ENCODE data around the gene IL23R. TPM values are rescaled to one million over a fixed set of nuclear protein-coding genes. Genes with fewer than 3 reads are reported as not detected.

IL23R gene
- total and polyA plus RNA-seq, 4 donors: 0.08 to 0.09 TPM; not detected in 2

- no peak for DNase-seq (ENCODE audit: low spot score)
- Histone ChIP-seq H3K9me3 (ENCODE audit: control insufficient read depth in 4 of 4, low read length in 3 of 4) (no peaks in the 10 kb centered on the region), H3K4me1 (ENCODE audit: control insufficient read depth in 4 of 4, insufficient read depth in 4 of 4, low read length in 3 of 4) (peaks cover 0 to 6% (median 2%) of the 10 kb centered on the region in 4 donors), H3K27ac (ENCODE audit: low read depth in 1 of 2, low read length in 2 of 2) (no peak overlapping the region), H3K4me3 (ENCODE audit: low read depth in 1 of 3, low read length in 3 of 3) (no peak overlapping the region), H3K36me3 (ENCODE audit: control insufficient read depth in 4 of 4, insufficient read depth in 3 of 4, low read depth in 1 of 4, low read length in 3 of 4) (no peaks in the 10 kb centered on the region), H3K9ac (ENCODE audit: low read depth in 1 of 2, low read length in 2 of 2) (no peak overlapping the region), H3K27me3 (ENCODE audit: control insufficient read depth in 4 of 4, insufficient read depth in 4 of 4, low read length in 3 of 4) (no peaks in the 10 kb centered on the region)
- TF ChIP-seq CTCF (IDR thresholded peaks at IDR 0.05; ENCODE audit: low read depth, low read length, missing input control) (no peak), HNF4A (conservative IDR thresholded peaks at IDR 0.05) (no peak), FOXA2 (IDR thresholded peaks at IDR 0.05) (no peak), RXRA (IDR thresholded peaks at IDR 0.05) (no peak)
- TF ChIP-seq, protein P1, sequence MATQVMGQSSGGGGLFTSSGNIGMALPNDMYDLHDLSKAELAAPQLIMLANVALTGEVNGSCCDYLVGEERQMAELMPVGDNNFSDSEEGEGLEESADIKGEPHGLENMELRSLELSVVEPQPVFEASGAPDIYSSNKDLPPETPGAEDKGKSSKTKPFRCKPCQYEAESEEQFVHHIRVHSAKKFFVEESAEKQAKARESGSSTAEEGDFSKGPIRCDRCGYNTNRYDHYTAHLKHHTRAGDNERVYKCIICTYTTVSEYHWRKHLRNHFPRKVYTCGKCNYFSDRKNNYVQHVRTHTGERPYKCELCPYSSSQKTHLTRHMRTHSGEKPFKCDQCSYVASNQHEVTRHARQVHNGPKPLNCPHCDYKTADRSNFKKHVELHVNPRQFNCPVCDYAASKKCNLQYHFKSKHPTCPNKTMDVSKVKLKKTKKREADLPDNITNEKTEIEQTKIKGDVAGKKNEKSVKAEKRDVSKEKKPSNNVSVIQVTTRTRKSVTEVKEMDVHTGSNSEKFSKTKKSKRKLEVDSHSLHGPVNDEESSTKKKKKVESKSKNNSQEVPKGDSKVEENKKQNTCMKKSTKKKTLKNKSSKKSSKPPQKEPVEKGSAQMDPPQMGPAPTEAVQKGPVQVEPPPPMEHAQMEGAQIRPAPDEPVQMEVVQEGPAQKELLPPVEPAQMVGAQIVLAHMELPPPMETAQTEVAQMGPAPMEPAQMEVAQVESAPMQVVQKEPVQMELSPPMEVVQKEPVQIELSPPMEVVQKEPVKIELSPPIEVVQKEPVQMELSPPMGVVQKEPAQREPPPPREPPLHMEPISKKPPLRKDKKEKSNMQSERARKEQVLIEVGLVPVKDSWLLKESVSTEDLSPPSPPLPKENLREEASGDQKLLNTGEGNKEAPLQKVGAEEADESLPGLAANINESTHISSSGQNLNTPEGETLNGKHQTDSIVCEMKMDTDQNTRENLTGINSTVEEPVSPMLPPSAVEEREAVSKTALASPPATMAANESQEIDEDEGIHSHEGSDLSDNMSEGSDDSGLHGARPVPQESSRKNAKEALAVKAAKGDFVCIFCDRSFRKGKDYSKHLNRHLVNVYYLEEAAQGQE (IDR thresholded peaks at IDR 0.05): no peak
- WGBS: 98% methylated on average over 1 of the region's 1 CpG
These were observed 18.7 kb downstream of the IL23R start for GRCh38 chr1:67184838-67185421.

DNA sequence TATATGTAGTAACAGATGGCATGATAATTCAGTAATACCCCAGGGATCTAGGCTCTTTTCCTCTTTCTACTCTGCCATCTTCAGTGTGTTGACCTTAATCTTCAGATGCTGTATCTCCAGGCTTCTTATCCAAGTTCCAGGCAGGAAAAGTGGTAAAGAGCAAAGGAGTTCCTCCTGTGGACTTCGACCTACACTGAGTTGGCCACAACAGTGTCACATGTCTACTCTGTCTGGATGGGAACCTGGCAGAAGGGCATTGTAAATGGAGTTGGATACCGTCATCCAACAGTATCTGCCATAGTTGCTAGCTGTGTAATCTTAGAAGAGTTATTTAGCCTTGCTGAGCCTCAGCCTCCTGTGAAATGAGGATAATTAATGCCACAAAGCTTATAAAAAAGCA is 21.9 kb downstream of the IL23R start:
- Histone ChIP-seq H3K4me3 (ENCODE audit: low read depth in 1 of 3, low read length in 3 of 3) (no peak overlapping the region), H3K27ac (ENCODE audit: low read depth in 1 of 2, low read length in 2 of 2) (no peak overlapping the region), H3K9me3 (ENCODE audit: control insufficient read depth in 4 of 4, low read length in 3 of 4) (no peaks in the 10 kb centered on the region), H3K36me3 (ENCODE audit: control insufficient read depth in 4 of 4, insufficient read depth in 3 of 4, low read depth in 1 of 4, low read length in 3 of 4) (no peaks in the 10 kb centered on the region), H3K4me1 (ENCODE audit: control insufficient read depth in 4 of 4, insufficient read depth in 4 of 4, low read length in 3 of 4) (peaks cover 0 to 6% (median 3%) of the 10 kb centered on the region in 4 donors), H3K9ac (ENCODE audit: low read depth in 1 of 2, low read length in 2 of 2) (no peak overlapping the region), H3K27me3 (ENCODE audit: control insufficient read depth in 4 of 4, insufficient read depth in 4 of 4, low read length in 3 of 4) (no peaks in the 10 kb centered on the region)
- 48% methylated on average over 2 of the region's 2 CpGs for WGBS
- no peak for DNase-seq (ENCODE audit: low spot score)
- TF ChIP-seq FOXA1 (IDR thresholded peaks at IDR 0.05): no peak
- no peak for TF ChIP-seq GABPA (IDR thresholded peaks at IDR 0.05 in 1 of 2, conservative IDR thresholded peaks at IDR 0.05 in 1 of 2)
- no peak for TF ChIP-seq TAF1 (conservative IDR thresholded peaks at IDR 0.05)
- TF ChIP-seq FOXA2 (IDR thresholded peaks at IDR 0.05): no peak
- peak; percentile 10 to 39 for TF ChIP-seq RXRA (IDR thresholded peaks at IDR 0.05)
- TF ChIP-seq RAD21 (IDR thresholded peaks at IDR 0.05): no peak
- TF ChIP-seq YY1 (IDR thresholded peaks at IDR 0.05): peak; percentile 38
- no peak for TF ChIP-seq MAX (IDR thresholded peaks at IDR 0.05)
- no peak for TF ChIP-seq ATF3 (IDR thresholded peaks at IDR 0.05)
- TF ChIP-seq JUND (IDR thresholded peaks at IDR 0.05): no peak
- TF ChIP-seq ZBTB33 (IDR thresholded peaks at IDR 0.05): no peak
- TF ChIP-seq EGR1 (IDR thresholded peaks at IDR 0.05; ENCODE audit: low read depth in 2 of 2): no peak
- TF ChIP-seq HNF4A (conservative IDR thresholded peaks at IDR 0.05): peak; percentile 73 to 75
- TF ChIP-seq CTCF (IDR thresholded peaks at IDR 0.05; ENCODE audit: low read depth, low read length, missing input control): no peak
- TF ChIP-seq, protein P1 (IDR thresholded peaks at IDR 0.05): no peak
- TF ChIP-seq NR2F2 (IDR thresholded peaks at IDR 0.05): no peak
- peak; percentile 17 for TF ChIP-seq SP1 (IDR thresholded peaks at IDR 0.05)
- TF ChIP-seq HNF4G (IDR thresholded peaks at IDR 0.05): no peak

All from liver (tissue), 9 donors.